CD4-positive, alpha-beta T cell treated with Interleukin-21 for 1 hour (primary cell): ENCODE data around the gene TRIM31.

ENCODE experiments used
- DNase-seq: peaks from one replicate; pipeline ENCODE4 v3.0.0-alpha.2; 2020

Gene TRIM31

GRCh38 chr6:30113003-30113759 is at the start of gene TRIM31:
TRIM31 (minus strand) TSS chr6:30113090; CDS start chr6:30112805, 285 bp downstream.
- no peak for DNase-seq

- no peak for DNase-seq
Observed at GRCh38 chr6:30162265-30163089, 49.6 kb upstream of the TRIM31 start.

GRCh38 chr6:30160785-30161531 is 48.1 kb upstream of the TRIM31 start, which contains the start of gene TRIM10:
TRIM10 (minus strand) TSS chr6:30161211; CDS start chr6:30160858, 353 bp downstream.
- DNase-seq = no peak

- DNase-seq = no peak
Observed at GRCh38 chr6:30160008-30160784, 47.3 kb upstream of the TRIM31 start.

GRCh38 chr6:30158475-30159040 is 45.7 kb upstream of the TRIM31 start:
- DNase-seq = no peak

- DNase-seq = no peak
Observed at GRCh38 chr6:30157999-30158398, 45.1 kb upstream of the TRIM31 start.

- no peak for DNase-seq
Observed at GRCh38 chr6:30157581-30157980, 44.7 kb upstream of the TRIM31 start.

GRCh38 chr6:30156774-30157173 is 43.9 kb upstream of the TRIM31 start:
- no peak for DNase-seq

GRCh38 chr6:30156262-30156599 is 43.3 kb upstream of the TRIM31 start:
- DNase-seq = no peak

GRCh38 chr6:30155520-30156261 is 42.8 kb upstream of the TRIM31 start:
- no peak for DNase-seq

GRCh38 chr6:30154709-30155519 is 42.0 kb upstream of the TRIM31 start:
- DNase-seq = no peak

- no peak for DNase-seq
Observed at GRCh38 chr6:30154061-30154460, 41.2 kb upstream of the TRIM31 start.

- no peak for DNase-seq
Observed at GRCh38 chr6:30152910-30153610, 40.2 kb upstream of the TRIM31 start.

GRCh38 chr6:30152016-30152673 is 39.3 kb upstream of the TRIM31 start:
- no peak for DNase-seq

- DNase-seq = no peak
Observed at GRCh38 chr6:30151580-30151979, 38.7 kb upstream of the TRIM31 start.

- no peak for DNase-seq
Observed at GRCh38 chr6:30150671-30151395, 37.9 kb upstream of the TRIM31 start.

GRCh38 chr6:30149858-30150550 is 37.1 kb upstream of the TRIM31 start:
- no peak for DNase-seq

- no peak for DNase-seq
Observed at GRCh38 chr6:30149234-30149633, 36.3 kb upstream of the TRIM31 start.
